Right lobe of liver (tissue), 4 donors: Measurements from ENCODE around the gene CMPK2.

Experiments
- CTCF ChIP-seq, 4 donors: fragments of 200-600 bp in 3 of 4; fragments of 450-650 bp in 1 of 4; IDR thresholded peaks; one replicate each; pipeline versions ENCODE4 v1.5.1 to v1.8.0; 2016 to 2022; ENCODE audit warnings: antibody characterized with exemption in 4 of 4, mild to moderate bottlenecking in 2 of 4
- POLR2A ChIP-seq: fragments of 450-650 bp; IDR thresholded peaks from one replicate; pipeline ENCODE4 v1.6.1; 2017; ENCODE audit warnings: antibody characterized with exemption, mild to moderate bottlenecking
- donor health status: DM: no; HTN: no; CAD: no.
- donor health status: DM: no; HTN: no; CAD: no.
- donor health status: DM: no; HTN: yes; CAD: no.

- no peak for TF ChIP-seq CTCF (IDR thresholded peaks at IDR 0.05)
- no peak for TF ChIP-seq POLR2A
Measured at GRCh38 chr2:6909431-6910385, 44.0 kb upstream of the CMPK2 start.
